GM12878 (cell line): ENCODE results near the gene CCDC178. TPM values are rescaled to one million over a fixed set of nuclear protein-coding genes. Genes with fewer than 3 reads are reported as not detected.

ENCODE experiments used
- ATAC-seq: fragments of 200-7000 bp; cut with Tn5 transposase; 3 replicates; pipeline ENCODE4 v1.9.1; 2020; ENCODE audit warnings: mild to moderate bottlenecking, moderate library complexity
- BruUV-seq: library from RNA; stranded (reverse); fragments of 400-500 nt; replicated peaks from 2 replicates; lab custom pipeline; 2021; lab: Mats Ljungman, UMichigan
- CTCF ChIA-PET: fragments of 300-600 bp; sonication (Branson Sonifier 250); formaldehyde crosslinking; extraction: SDS; loops from one replicate; lab custom pipeline; 2021; ENCODE audit warnings: inconsistent platforms; lab: Yijun Ruan, JAX
- POLR2A ChIA-PET: fragments of 350-600 bp; formaldehyde crosslinking; extraction: SDS; loops from one replicate; lab custom pipeline; 2021; ENCODE audit warnings: inconsistent platforms; lab: Charles Lee
- RAD21 ChIA-PET: fragments of 300-600 bp; sonication (Branson Sonifier 250); formaldehyde crosslinking; loops from one replicate; lab custom pipeline; 2023; ENCODE audit warnings: antibody characterized with exemption; ENCODE audit not compliant: unreplicated experiment; lab: Charles Lee
- SMC1A ChIA-PET: fragments of 300-600 bp; sonication (Branson Sonifier 250); formaldehyde crosslinking; loops from one replicate; lab custom pipeline; 2023; ENCODE audit not compliant: unreplicated experiment, uncharacterized antibody; lab: Charles Lee
- DNase-seq: peaks from one replicate; pipeline ENCODE4 v3.0.0-alpha.2; 2011; ENCODE audit warnings: low read depth, low spot score
- FAIRE-seq: peaks from 3 replicates; lab custom pipeline; 2011; peaks lifted over from hg19 to GRCh38; lab: Jason Lieb, UNC
- H2AFZ ChIP-seq: 2 replicates; pipeline ENCODE4 v1.6.0; 2011; ENCODE audit warnings: low read depth, low read length, control low read depth; ENCODE audit not compliant: control insufficient read depth
- H3K27ac ChIP-seq: 2 replicates; pipeline ENCODE4 v1.5.1; 2011; ENCODE audit warnings: control low read depth; ENCODE audit not compliant: control insufficient read depth, insufficient read depth
- H3K27me3 ChIP-seq, 2 experiments: replicated peaks in 1 of 2; 2 replicates each; pipeline versions ENCODE4 v1.6.0 to v1.6.1; 2011; ENCODE audit warnings: low read length in 1 of 2; ENCODE audit not compliant: control insufficient read depth in 2 of 2, insufficient read depth in 2 of 2
- H3K36me3 ChIP-seq, 2 experiments: 2 replicates each; pipeline ENCODE4 v1.5.1; 2011; ENCODE audit warnings: low read length in 1 of 2; ENCODE audit not compliant: control insufficient read depth in 2 of 2, insufficient read depth in 2 of 2
- H3K4me1 ChIP-seq: 2 replicates; pipeline ENCODE4 v1.6.1; 2011; ENCODE audit warnings: mild to moderate bottlenecking, low read length, moderate library complexity, mixed read lengths; ENCODE audit not compliant: control insufficient read depth, insufficient read depth
- H3K4me2 ChIP-seq: 2 replicates; pipeline ENCODE4 v1.6.0; 2011; ENCODE audit warnings: control low read depth; ENCODE audit not compliant: control insufficient read depth, insufficient read depth
- H3K4me3 ChIP-seq: fragments of 200-600 bp; sonication (generic); 2 replicates; pipeline ENCODE4 v1.5.1; 2016
- H3K79me2 ChIP-seq: 2 replicates; pipeline ENCODE4 v1.6.0; 2011; ENCODE audit warnings: low read length; ENCODE audit not compliant: control insufficient read depth, insufficient read depth
- H3K9ac ChIP-seq: 2 replicates; pipeline ENCODE4 v1.8.0; 2011; ENCODE audit warnings: low read length, control low read depth, mixed read lengths; ENCODE audit not compliant: control insufficient read depth, insufficient read depth
- H3K9me3 ChIP-seq: replicated peaks from 3 replicates; pipeline ENCODE4 v1.5.1; 2011; ENCODE audit warnings: mild to moderate bottlenecking, low read length; ENCODE audit not compliant: control insufficient read depth, insufficient read depth
- H4K20me1 ChIP-seq: 2 replicates; pipeline ENCODE4 v1.6.0; 2011; ENCODE audit not compliant: control insufficient read depth, insufficient read depth
- CREB1 ChIP-seq: IDR thresholded peaks from 2 replicates; pipeline ENCODE4 v1.6.1; 2012; ENCODE audit warnings: low read depth, mild to moderate bottlenecking, inconsistent platforms
- ETV6 ChIP-seq, 2 experiments: fragments of 450-650 bp in 1 of 2; IDR thresholded peaks in 1 of 2; conservative IDR thresholded peaks in 1 of 2; 2 replicates each; pipeline ENCODE4 v1.6.1; 2014; ENCODE audit warnings: antibody characterized with exemption in 1 of 2, borderline replicate concordance in 1 of 2, low read depth in 1 of 2, mild to moderate bottlenecking in 1 of 2, moderate library complexity in 1 of 2
- HDGF ChIP-seq: fragments of 450-650 bp; IDR thresholded peaks from 2 replicates; pipeline ENCODE4 v1.6.1; 2016; ENCODE audit warnings: antibody characterized with exemption
- NRF1 ChIP-seq: conservative IDR thresholded peaks from 2 replicates; pipeline ENCODE4 v1.6.1; 2011; ENCODE audit warnings: mild to moderate bottlenecking, low read depth, low read length, improper control_type of control experiment
- WRNIP1 ChIP-seq: IDR thresholded peaks from 2 replicates; pipeline ENCODE4 v1.6.1; 2011; ENCODE audit warnings: low read depth, low read length, improper control_type of control experiment, borderline replicate concordance
- ZBTB4 ChIP-seq: fragments of 450-650 bp; formaldehyde crosslinking; IDR thresholded peaks from 2 replicates; pipeline ENCODE4 v1.4.0; 2022; ENCODE audit warnings: mild to moderate bottlenecking, moderate library complexity
- WGBS: methylation state at CpG from one replicate; pipeline ENCODE4 v1.1.6; 2016; ENCODE audit warnings: low lambda C conversion rate; ENCODE audit not compliant: insufficient replicate concordance, insufficient coverage; ENCODE audit errors: missing lambda C conversion rate; 5-methylcytosine and 5-hydroxymethylcytosine counted together
- in situ Hi-C: fragments of 300-500 bp; cut with MboI; formaldehyde crosslinking; loops from 9 replicates; pipeline ENCODE4 v1.14.3; 2018; ENCODE audit warnings: mixed read lengths
- intact Hi-C: fragments of 100-400 bp; cut with micrococcal nuclease; formaldehyde crosslinking; loops from one replicate; pipeline ENCODE4 v1.14.2; 2022; ENCODE audit not compliant: unreplicated experiment
- polyA plus RNA-seq, 11 experiments: library from polyadenylated mRNA; depleted of rRNA in 4 of 11; unstranded in 6 of 11; stranded (reverse) in 5 of 11; fragments of >200 nt; fragmentation: Nextera tagmentation in 4 of 11; fragmentation: Illumina TruSeq in 1 of 11; extraction: Ambion mirVana in 4 of 11; extraction: Trizol in 1 of 11; gene quantifications; 1 replicate in 1 of 11; 2 replicates in 10 of 11; pipeline versions ENCODE4 v1.2.1 to v1.2.3, GENCODE V29; 2011 to 2016; ENCODE audit warnings: inconsistent platforms in 2 of 11, missing spikeins in 2 of 11, low read depth in 1 of 11
- total RNA-seq, 4 experiments: library from RNA; depleted of rRNA in 3 of 4; stranded (reverse); fragments of >200 nt in 3 of 4; fragmentation: Illumina TruSeq in 1 of 4; extraction: Trizol in 1 of 4; gene quantifications; 2 replicates each; pipeline versions ENCODE4 v1.2.1 to v1.2.3, GENCODE V29; 2013 to 2021

Gene CCDC178
- total and polyA plus RNA-seq, 10 of the 15 experiments (the other 5 are each of a cell fraction or from before 2014, with no cell fraction given): 0.04 TPM; not detected in 9

- no peak for FAIRE-seq
- H3K4me2 ChIP-seq: no peak overlapping the region
- TF ChIP-seq CREB1: no peak
- no peak for TF ChIP-seq NRF1
- TF ChIP-seq ETV6 (conservative IDR thresholded peaks at IDR 0.05 in 1 of 2, IDR thresholded peaks at IDR 0.05 in 1 of 2; ENCODE audit: borderline replicate concordance in 1 of 2, low read depth in 1 of 2): no peak
- TF ChIP-seq HDGF: no peak
- TF ChIP-seq WRNIP1: no peak
- no peak for TF ChIP-seq ZBTB4
- TF ChIP-seq, all 136 proteins: peak for 0
- Histone ChIP-seq H4K20me1 (no peaks in the 10 kb centered on the region), H3K27me3 (0 out of 4 replicates have a peak, but pooled peaks cover 0 to 2% of the 10 kb centered on the region in 2 experiments), H3K4me1 (no peaks in the 10 kb centered on the region), H3K4me3 (no peak overlapping the region), H2AFZ (no peak overlapping the region), H3K9me3 (no peaks in the 10 kb centered on the region), H3K79me2 (no peaks in the 10 kb centered on the region), H3K36me3 (no peaks in the 10 kb centered on the region), H3K27ac (no peak overlapping the region), H3K9ac (no peak overlapping the region)
- no TSS peak for BruUV-seq
- ChIA-PET RAD21 (no interaction called here), POLR2A (no interaction called here), CTCF (no interaction called here), SMC1A (no interaction called here)
- DNase-seq (no peak), ATAC-seq (no peak)
- in situ Hi-C loops: no loop called here
- WGBS: 0% methylated on average over 3 of the region's 3 CpGs
- intact Hi-C loops: no loop called here
Observed at GRCh38 chr18:33184958-33185357, 255.6 kb downstream of the CCDC178 start.
